Transverse colon (tissue), 4 donors: ENCODE measurements around the gene CCER1.

ENCODE experiments used
- CTCF ChIP-seq, 5 experiments: fragments of 200-600 bp in 3 of 5; fragments of 450-650 bp in 2 of 5; sonication (generic) in 3 of 5; IDR thresholded peaks; 1 replicate in 2 of 5; 2 replicates in 3 of 5; pipeline ENCODE4 v1.5.1; 2016 to 2017; ENCODE audit warnings: antibody characterized with exemption in 5 of 5, inconsistent platforms in 3 of 5, mild to moderate bottlenecking in 2 of 5, moderate library complexity in 1 of 5
- POLR2AphosphoS5 ChIP-seq, 3 donors: sonication (generic); formaldehyde crosslinking; IDR thresholded peaks; one replicate each; pipeline ENCODE4 v1.6.1; 2016; ENCODE audit warnings: antibody characterized with exemption in 3 of 3

- TF ChIP-seq CTCF (IDR thresholded peaks at IDR 0.05), result no peak
- no peak for TF ChIP-seq POLR2AphosphoS5 (IDR thresholded peaks at IDR 0.05)
Observed at GRCh38 chr12:90999966-91000365, 45.0 kb upstream of the CCER1 start.
